Measurements from ENCODE around the gene PDCD4. TPM values are rescaled to one million over a fixed set of nuclear protein-coding genes. Genes with fewer than 3 reads are reported as not detected.

Gene PDCD4
- total and polyA plus RNA-seq, 2 donors from 2014 or later = 57.7 to 75.9 TPM

DNA sequence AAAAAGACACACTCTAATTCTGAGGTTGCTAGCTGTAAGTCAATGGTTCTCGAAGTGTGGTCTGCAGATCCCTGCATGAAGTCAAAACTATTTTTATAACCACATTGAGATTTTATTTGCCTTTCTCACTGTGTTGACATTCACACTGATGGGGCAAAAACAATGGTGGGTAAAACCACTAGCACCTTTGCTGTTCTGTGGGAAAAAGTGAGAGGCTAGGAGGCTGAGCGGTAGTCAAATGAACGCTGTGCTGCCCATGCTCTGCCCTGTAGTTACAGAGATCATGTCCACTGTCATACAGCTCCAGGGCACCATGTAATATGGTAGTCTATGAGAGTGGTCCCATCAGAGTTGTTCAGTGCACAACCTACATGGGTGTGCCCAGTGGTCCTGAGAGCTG lies 21.6 kb upstream of the PDCD4 start:
- FAIRE-seq (no peak), DNase-seq (no peak)
- Histone ChIP-seq H3K4me3 (ENCODE audit: low read length in 3 of 3) (no peak overlapping the region), H3K9me3 (ENCODE audit: control insufficient read depth in 2 of 3, insufficient read depth in 1 of 3, low read length in 3 of 3) (no peaks in the 10 kb centered on the region), H3K36me3 (ENCODE audit: control insufficient read depth in 2 of 3, insufficient read depth in 3 of 3, low read length in 3 of 3) (no peaks in the 10 kb centered on the region), H3K27me3 (ENCODE audit: control insufficient read depth, insufficient read depth, low read length) (no peaks in the 10 kb centered on the region), H3K9ac (ENCODE audit: low read length in 3 of 3) (no peak overlapping the region), H3K4me1 (ENCODE audit: control insufficient read depth in 2 of 3, insufficient read depth in 2 of 3, low read depth in 1 of 3, low read length in 3 of 3) (peaks cover 0 to 16% (median 12%) of the 10 kb centered on the region in 3 donors), H3K27ac (ENCODE audit: low read depth in 2 of 2, low read length in 2 of 2) (no peak overlapping the region)
- TF ChIP-seq, protein P1, sequence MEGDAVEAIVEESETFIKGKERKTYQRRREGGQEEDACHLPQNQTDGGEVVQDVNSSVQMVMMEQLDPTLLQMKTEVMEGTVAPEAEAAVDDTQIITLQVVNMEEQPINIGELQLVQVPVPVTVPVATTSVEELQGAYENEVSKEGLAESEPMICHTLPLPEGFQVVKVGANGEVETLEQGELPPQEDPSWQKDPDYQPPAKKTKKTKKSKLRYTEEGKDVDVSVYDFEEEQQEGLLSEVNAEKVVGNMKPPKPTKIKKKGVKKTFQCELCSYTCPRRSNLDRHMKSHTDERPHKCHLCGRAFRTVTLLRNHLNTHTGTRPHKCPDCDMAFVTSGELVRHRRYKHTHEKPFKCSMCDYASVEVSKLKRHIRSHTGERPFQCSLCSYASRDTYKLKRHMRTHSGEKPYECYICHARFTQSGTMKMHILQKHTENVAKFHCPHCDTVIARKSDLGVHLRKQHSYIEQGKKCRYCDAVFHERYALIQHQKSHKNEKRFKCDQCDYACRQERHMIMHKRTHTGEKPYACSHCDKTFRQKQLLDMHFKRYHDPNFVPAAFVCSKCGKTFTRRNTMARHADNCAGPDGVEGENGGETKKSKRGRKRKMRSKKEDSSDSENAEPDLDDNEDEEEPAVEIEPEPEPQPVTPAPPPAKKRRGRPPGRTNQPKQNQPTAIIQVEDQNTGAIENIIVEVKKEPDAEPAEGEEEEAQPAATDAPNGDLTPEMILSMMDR (IDR thresholded peaks at IDR 0.05; ENCODE audit: borderline replicate concordance, extremely low read depth, insufficient read depth) = no peak
- intact Hi-C loops (cut with DNase I) = no loop called here

DNA sequence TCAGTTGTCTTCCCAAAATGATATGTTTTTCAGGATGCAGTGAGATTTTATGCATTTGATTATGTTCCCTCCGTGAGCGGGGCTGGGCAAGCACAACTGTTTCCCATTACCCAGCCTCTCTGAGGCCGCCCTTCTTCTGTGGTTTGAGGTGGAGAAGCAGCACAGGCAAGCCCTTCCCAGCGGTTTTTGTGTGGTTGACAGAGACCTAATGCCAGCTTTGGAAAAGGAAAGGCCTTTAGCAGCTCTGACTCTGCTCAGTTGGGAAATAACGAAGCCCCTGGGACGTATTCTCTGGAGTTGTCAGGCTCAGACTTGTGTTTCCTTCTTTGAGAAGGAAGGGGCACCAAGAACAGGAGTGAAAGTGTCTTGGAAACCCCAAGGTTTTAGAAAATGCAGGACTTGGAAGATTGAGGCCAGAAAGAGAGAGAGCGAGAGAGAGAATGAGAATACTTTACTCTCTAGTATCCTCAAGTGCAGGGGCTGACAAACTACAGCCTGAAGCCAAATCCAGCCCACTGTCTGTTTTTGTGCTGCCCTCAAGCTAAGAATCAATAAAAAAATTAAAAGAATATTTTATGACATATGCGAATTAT lies 20.6 kb upstream of the PDCD4 start:
- H3K36me3 ChIP-seq (ENCODE audit: control insufficient read depth in 2 of 3, insufficient read depth in 3 of 3, low read length in 3 of 3) = no peaks in the 10 kb centered on the region
- no peak for DNase-seq
- TF ChIP-seq, protein P1 (IDR thresholded peaks at IDR 0.05; ENCODE audit: borderline replicate concordance, extremely low read depth, insufficient read depth) = no peak
- H3K27me3 ChIP-seq (ENCODE audit: control insufficient read depth, insufficient read depth, low read length) = no peaks in the 10 kb centered on the region
- no peaks in the 10 kb centered on the region for H3K9me3 ChIP-seq (ENCODE audit: control insufficient read depth in 2 of 3, insufficient read depth in 1 of 3, low read length in 3 of 3)
- no peak for FAIRE-seq
- no peak overlapping the region for H3K27ac ChIP-seq (ENCODE audit: low read depth in 2 of 2, low read length in 2 of 2)
- no peak overlapping the region for H3K9ac ChIP-seq (ENCODE audit: low read length in 3 of 3)
- intact Hi-C loops (cut with DNase I) = no loop called here
- H3K4me3 ChIP-seq (ENCODE audit: low read length in 3 of 3) = no peak overlapping the region
- H3K4me1 ChIP-seq (ENCODE audit: control insufficient read depth in 2 of 3, insufficient read depth in 2 of 3, low read depth in 1 of 3, low read length in 3 of 3) = peaks cover 0 to 9% (median 2%) of the 10 kb centered on the region in 3 donors

DNA sequence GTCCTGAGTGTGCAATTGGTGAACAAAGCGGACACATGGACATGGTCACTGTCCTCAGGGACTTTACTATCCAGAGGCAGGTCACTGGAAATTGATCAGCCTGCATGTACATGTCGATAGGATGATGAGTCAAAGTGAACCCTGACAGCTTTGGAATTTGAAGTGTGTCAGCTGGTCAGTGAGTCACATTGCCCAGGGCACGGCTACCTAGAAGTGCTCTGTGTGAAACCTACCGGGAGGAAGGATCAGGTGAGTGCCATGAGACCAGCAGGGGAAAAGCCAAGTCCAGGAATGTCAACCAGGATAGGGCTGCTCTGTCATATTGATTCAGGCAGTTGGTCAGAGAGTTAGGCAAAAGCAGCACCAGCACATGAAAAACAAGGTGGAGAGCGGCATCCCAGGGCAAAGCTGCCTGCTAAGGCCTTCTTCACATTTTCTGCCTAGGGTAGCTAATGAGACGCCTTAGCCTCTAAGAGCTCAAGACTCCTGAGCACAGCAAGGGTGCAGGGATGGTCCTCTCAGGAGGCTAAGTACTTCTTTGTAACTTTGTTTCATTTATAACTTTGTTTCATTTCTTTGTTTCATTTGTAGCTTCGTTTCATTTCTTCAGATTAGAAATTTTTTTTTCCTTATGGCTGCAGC lies 19.4 kb upstream of the PDCD4 start:
- Histone ChIP-seq H3K4me1 (ENCODE audit: control insufficient read depth in 2 of 3, insufficient read depth in 2 of 3, low read depth in 1 of 3, low read length in 3 of 3) (peaks cover 0 to 2% (median under 1%) of the 10 kb centered on the region in 3 donors), H3K4me3 (ENCODE audit: low read length in 3 of 3) (no peak overlapping the region), H3K9me3 (ENCODE audit: control insufficient read depth in 2 of 3, insufficient read depth in 1 of 3, low read length in 3 of 3) (no peaks in the 10 kb centered on the region), H3K9ac (ENCODE audit: low read length in 3 of 3) (no peak overlapping the region), H3K36me3 (ENCODE audit: control insufficient read depth in 2 of 3, insufficient read depth in 3 of 3, low read length in 3 of 3) (no peaks in the 10 kb centered on the region), H3K27ac (ENCODE audit: low read depth in 2 of 2, low read length in 2 of 2) (no peak overlapping the region), H3K27me3 (ENCODE audit: control insufficient read depth, insufficient read depth, low read length) (no peaks in the 10 kb centered on the region)
- TF ChIP-seq, protein P1 (IDR thresholded peaks at IDR 0.05; ENCODE audit: borderline replicate concordance, extremely low read depth, insufficient read depth) = no peak
- DNase-seq (peak in 1 of 5 donors; percentile 69), FAIRE-seq (no peak)
- intact Hi-C loops (cut with DNase I) = no loop called here
